ENCODE measurements around the gene ABCB8.
A peak's percentile ranks its signal among the peaks of the same experiment; 100 is the strongest.

ABCB8 gene

DNA sequence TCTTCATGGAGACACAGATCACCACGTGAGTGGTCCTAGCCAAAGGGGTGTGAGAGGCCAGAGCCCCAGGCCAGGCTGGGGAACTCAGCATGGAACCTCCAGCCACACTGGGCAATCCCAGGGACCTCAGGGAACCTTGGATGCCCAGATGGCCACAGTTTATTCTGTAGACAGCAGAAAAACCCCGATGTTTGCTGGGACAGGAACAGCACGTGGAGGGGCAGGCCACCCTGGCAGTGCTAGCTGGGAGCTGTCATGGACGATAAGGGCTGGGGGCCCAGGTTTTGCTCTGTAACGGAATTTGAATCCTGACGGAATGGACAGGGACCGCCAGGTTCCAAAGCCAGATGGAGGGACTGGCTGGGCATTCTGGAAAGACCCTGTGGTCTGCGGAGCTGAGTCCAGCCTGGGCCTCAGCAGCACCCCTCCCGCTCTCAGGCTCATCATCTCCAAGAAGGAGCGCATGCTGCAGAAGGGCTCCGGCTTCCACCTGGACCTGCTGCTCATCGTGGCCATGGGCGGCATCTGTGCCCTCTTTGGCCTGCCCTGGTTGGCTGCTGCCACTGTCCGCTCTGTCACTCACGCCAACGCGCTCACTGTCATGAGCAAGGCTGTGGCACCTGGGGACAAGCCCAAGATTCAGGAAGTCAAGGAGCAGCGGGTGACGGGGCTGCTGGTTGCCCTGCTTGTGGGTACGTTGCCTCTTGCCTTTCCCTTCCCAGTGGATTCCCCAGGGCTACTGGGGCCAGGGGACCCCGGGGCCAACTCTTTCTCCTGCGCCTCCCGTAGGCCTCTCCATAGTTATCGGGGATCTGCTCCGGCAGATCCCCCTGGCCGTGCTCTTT lies 46.8 kb downstream of the ABCB8 start:
- DNase-seq (ENCODE audit: low spot score), result no peak

DNA sequence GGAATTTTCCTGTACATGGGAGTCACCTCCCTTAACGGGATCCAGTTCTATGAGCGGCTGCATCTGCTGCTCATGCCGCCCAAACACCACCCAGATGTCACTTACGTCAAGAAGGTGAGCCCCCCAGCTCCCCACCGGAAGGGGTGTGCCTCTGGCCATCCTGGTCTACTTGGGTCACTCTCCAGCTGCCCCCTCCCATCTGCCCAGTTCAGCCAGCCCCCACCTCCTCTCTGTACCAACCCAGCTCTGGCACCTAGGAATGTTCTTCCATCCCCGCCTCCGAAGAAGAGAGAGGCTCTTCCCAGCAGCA lies 47.4 kb downstream of the ABCB8 start:
- no peak for DNase-seq (ENCODE audit: low spot score)

DNA sequence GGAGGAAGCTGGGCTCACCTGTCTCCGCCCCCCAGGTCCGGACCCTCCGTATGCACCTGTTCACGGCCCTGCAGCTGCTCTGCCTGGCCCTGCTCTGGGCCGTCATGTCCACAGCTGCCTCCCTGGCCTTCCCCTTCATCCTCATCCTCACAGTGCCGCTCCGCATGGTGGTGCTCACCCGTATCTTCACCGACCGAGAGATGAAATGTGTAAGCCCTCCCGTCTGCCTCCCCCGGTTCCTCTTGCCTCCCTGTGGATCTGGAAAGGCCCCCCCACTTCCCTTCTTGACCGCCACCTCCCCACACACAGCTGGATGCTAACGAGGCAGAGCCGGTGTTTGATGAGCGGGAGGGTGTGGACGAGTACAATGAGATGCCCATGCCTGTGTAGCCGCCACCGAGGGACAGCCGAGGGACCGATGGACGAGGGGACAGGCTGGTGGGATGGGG lies 47.8 kb downstream of the ABCB8 start:
- DNase-seq (ENCODE audit: low spot score), result no peak

DNA sequence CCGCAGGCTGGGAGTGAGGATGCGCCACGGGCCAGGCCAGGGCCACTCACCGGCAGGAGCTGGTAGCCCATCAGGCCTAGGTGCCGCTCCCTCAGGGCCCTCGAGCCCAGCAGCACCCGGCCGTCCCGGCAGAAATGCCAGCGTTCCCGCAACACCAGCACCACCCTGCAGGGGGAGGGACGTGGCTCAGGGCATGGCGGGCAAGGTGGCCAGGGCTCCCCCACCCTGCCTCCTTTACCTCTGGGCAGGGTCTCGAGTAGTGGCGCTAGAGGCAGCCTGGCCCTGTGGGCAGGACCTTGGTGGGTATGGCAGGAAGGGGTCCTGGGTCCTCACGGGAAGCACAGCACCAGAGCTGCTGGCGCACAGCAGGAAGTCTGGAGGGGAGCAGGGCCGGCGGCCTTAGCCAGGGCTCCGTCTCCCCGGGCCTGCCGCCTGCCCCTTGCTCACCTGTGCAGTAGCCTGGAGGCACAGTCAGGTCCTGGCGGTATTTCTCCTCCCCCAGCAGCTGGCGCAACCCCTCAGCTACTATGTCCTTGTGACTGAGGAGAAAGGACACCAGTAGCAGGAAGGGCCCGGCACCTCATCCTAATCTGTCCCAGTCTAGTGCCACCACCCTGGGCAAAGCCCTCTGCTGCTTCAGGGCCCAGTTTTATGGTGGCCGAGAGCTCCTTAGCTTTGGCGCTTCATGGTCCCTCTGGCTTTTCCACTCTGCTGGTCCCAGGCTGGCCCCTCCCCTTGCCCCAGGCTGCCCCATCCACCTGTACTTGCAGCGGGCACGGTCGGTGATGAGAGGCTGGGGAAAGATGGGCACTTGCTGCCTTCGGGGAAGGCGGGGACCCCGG lies 48.8 kb downstream of the ABCB8 start:
- peak; percentile 54 for DNase-seq (ENCODE audit: low spot score)

DNA sequence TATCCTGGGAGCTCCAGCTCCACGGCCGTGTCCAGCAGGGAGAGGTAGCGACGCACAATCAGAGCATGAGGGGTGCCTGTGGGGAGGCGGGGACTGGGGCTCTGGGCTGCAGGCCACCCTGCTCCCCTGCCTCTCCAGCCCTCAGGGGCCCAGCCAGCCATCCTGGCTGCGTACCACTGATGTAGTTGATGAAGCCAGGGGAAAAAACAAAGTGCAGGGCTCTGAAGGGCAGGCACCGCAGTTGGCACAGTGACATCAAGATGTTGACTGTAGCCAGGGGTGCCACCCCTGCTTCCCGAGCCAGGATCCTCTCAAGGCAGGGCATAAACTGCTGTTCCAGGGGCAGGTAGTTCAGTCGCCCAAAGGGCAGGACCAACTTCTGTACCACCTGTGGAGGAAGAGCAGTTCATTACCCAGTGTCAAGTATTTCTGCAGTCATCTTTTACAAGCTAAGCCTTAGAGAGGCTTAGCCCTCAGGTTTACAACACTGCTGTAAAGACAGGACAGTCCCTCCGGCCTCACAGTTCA lies 49.5 kb downstream of the ABCB8 start:
- no peak for DNase-seq (ENCODE audit: low spot score)

DNA sequence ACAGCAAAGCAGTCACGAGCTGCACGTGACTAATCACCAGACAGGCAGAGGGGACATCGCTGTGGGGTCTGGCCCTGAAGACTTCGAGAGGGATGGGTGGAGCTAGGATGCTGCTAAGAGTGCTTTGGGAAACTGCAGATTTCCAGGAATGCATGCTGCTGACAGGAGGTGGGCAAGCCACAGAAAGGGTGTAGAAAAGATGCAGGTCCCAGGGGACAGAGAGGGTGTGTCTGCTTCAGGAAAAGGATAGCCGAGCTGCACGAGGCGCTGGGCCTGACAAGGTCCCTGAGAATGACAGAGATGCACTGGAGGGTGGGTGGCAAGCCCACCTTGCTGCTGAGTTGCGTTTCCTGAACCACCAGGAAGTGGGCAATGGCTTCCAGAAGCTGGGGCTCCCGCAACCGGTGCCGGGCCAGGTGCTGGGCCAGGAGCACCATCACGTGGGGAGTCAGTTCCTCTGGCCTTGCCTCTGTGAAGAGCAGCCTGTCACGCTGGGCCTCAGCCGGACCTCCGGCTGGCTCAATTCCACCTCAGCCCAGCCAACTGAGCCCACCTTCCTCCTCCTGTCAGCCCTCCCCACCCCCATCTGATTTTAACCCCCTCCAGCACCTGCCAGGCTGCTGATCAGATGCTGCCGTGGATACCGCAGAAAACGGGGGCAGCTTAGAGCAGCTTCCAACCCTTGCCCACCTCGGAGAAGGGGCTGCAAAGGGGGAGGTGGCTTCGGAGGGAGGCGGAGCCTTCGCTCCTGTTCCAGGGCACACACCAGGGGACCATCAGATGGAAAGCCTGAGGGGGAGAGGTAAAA lies 50.2 kb downstream of the ABCB8 start:
- peak; percentile 35 for DNase-seq (ENCODE audit: low spot score)

DNA sequence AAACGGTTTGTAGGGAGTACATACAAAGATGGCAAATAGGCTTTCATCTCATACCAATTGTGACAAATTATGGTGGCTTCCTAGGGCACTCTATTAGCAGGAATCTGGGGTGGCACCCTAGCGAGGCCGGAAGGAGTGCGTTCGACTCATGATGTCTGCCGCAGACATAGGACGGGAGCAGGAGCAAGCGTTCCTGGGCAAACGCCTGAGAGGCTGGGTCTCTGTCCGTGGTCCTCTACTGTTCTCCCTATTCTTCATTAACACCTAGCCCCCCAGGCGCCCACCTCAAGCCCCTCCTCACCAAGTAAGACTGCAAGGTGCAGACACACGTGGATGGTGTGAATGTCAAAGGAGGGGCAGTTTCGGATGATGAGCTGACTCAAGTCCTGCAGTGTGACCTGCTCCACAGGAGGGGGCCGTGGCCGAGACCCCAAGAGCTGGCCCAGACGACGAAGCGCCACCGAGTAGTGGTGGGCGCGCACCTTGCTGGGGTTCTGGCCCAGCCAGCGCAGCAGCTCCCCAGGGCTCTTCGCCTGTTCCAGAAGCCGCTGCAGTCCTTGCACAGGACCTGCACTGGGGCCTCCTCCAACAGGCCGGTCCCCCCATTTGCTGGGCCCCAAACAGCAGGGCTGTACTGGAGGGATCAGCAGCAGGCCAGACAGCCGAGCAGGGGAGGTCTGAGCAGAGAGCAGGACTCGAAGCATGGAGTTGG lies 51.1 kb downstream of the ABCB8 start:
- no peak for DNase-seq (ENCODE audit: low spot score)

DNA sequence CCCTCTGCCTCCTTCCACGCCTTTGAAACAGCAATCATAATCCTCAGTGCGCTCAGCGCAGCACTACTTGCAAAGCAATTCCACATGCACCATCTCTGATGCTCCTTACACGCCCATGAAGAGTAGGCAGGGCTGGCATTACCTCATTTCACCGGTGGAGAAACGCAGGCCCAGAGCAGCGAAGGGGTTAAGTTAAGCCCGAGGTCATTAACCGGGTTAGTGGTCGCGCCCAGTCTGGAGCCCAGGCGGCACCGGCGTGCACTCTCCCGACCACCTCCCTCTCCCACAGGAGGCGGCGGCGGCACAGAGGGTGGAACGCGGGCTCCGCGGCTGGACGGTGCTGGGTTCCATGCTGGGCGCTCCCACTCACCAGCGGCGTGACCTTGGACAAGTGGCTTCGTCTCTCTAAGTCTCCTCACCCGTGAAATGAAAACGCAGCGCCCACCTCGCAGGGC lies 51.8 kb downstream of the ABCB8 start:
- peak; percentile 36 for DNase-seq (ENCODE audit: low spot score)

DNA sequence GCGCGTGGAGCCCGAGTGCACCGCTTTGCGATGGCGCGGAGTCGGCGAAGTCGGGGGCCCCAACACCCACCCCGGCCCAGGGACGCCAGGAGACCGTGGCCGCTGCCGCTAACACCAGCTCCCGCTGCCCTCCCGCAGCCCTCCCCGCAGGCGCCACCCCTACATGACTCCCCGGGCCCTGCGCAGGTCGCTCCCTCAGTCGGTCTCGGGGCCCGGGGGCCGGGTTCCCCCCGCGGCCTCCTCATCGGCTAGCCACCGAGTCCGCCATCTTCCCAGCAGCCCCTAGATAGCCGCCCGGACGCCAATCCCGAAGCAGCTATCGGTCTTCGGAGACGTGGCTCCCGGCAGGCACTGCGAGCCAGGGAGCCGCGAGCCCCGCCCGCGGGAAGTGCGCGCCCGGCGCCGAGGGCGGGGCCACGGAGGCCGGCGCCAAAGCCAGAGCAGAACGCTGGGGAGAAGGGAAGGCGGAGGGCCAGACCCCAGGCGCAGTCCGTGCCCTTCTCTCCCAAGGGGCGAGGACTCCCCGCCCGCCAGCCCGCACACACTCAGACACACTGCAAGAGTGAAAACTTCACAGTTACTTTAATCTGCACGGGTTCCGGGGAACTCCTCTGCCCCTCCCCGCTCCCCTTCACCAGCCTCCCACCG lies 52.4 kb downstream of the ABCB8 start, which contains the start of gene FASTK:
Gene FASTK (minus strand): TSS at position 288 of the 648 bp plus-strand sequence. CDS start 43 bp downstream, at position 245.
- DNase-seq (ENCODE audit: low spot score), result peak; percentile 97

DNA sequence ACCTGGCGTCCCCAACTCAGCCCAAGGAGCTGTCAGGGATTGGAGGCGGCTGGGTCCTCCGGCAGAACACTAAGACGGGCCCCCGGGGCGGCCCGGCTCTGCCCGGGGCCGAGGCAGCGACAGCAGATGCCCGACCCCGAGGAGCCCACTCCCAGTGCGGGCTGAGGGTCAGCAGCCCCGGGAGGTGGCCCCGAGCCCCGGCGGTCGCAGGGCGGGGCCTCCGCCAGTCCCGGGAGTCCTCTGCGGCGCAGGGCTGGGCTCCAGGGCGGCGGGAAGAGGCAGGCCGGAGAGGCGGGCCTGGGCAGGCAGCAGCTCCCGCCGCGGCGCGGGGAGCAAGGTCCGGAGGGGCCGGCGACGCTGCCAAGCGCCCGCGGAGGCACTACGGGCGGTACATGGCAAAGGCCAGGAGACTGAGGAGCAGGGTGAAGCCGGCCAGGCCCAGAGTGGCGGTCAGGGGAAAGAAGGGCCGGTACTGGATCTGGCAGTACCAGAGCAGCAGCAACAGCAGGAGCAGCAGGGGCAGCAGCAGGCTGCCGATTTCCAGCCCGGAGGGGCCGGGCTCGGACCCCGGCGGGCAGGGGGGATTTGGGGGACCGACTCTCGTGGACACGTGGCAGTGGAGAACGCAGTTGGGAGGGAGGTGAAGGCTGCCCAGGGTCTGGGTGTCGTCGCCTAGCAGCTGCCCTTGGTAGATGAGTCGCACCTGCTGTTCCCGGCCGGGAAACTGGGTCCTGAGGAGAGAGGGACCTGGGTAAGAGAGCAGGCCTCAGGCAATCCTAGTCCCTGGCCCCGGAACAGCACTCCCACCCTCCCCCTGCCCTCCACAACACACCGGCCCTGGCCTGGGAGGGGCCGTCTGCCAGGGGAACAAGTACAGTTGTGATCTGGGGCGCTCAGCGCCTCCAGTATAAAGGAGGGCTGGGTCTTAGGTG lies 53.2 kb downstream of the ABCB8 start:
- DNase-seq (ENCODE audit: low spot score), result peak; percentile 52

DNA sequence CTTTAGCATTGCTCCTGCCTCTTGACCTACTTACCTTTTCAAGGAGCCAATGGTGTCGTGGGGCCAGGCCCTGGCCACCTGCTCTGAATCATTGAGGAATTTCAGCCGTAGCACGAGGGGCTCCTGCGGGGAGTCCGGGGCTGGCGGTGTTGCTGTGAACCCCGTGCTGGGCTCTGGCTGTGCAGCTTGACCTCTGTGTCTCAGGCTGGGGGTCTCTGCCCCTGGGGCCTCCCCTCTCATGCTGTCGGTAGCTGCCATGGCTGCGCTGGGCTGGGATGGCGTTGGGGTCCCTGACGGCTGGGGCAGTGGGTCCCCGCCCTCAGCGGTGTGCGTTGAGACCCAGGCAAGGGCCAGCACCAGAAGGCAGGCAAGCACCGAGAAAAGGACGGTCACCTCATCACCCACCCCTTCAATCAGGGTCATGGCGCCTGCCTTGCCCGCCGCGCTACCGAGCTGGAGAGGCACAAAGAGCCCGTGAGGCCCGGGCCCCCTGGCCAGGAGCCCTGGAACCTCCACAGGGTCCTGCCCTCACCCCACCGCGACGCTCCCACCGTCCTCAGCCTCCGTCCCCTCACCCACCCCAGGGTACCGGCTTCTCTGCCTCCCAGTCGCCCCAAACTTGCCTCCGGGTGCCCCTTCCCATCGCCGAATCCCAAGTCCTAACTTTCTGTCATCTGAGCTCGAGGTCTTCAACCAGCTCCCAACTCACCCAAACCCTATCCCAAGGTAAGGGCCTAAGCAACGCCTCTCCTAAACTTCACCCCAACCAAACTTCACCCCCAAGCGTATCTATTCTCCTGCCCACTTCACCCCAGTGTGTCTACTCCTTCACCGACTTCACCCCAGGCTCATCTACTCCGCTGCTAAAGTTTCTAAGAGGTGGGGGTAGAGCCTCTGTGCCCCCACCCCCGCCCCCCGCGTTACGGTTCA lies 54.2 kb downstream of the ABCB8 start:
- DNase-seq (ENCODE audit: low spot score), result no peak

DNA sequence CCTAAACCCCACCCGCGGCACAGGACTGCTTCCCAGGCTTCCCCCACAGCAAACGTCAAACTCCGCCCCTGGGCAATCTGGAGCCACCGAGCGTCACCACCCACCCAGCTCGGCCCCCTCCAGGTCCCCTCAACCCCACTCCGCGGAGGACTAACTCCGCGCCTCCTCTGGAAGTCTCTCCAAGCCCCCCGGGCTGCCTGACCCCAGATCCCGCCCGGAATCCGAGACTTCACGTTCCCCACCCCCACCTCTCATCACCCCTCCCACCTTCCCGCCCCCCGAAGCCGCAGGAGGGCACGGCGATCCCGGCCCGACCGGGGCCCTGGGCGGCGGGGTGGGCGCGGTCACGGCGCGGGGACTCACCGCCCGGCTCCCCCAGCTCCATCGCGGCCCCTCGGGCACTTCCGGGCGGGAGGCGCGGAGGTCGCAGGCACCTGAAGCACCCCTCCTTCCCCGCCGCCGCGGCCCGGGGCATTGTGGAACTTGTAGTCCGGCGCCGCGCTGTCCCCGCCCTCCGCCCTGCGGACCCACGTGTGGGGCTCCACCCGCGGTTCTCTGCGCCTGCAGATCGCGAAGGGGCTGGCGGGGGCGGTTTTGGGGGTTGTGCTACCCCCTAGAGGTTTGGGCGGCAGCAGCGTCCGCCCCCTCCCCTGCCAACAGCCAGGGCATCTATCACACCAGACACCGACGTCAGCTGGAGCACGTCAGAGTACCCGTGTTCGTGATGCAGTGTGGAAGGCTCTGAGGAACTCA lies 55.0 kb downstream of the ABCB8 start, which contains the start of gene TMUB1:
Gene TMUB1 (minus strand): TSS at position 423 of the 753 bp plus-strand sequence. CDS start 930 bp downstream, outside the sequence.
- peak; percentile 81 for DNase-seq (ENCODE audit: low spot score)

DNA sequence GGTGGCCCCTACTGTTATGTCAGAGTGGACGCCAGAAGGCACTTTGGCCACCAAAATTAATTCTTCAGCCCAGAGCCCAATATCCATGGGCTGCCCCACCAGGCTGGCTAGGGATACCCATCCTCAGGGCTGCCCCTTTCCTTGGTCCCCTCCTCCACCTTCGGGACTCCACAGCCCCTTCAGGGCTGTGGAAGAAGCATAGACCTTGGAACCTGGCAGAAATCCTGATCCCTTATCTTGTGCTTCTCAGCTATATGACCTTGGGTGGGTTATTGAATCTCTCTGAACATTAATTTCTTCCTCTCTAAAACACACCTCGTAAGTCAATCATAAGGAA lies 55.5 kb downstream of the ABCB8 start:
- DNase-seq (ENCODE audit: low spot score), result no peak

DNA sequence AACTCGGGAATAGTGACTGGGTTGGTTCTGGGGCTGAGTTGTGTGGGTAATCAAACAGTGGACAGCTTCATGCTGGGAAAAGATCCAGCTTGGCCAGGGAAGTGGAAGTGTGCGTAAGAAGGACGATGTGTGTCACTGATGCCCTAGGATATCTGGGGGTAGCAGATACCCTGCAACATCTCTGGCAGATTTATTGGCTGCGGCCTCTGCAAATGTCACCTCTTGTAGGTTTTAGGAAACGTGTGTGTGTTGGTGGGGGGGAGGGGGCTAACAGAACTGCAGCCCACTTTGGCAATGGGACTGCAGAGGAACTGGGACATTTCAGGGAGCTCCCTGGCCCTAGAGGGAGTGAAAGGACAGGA lies 57.1 kb downstream of the ABCB8 start:
- no peak for DNase-seq (ENCODE audit: low spot score)

DNA sequence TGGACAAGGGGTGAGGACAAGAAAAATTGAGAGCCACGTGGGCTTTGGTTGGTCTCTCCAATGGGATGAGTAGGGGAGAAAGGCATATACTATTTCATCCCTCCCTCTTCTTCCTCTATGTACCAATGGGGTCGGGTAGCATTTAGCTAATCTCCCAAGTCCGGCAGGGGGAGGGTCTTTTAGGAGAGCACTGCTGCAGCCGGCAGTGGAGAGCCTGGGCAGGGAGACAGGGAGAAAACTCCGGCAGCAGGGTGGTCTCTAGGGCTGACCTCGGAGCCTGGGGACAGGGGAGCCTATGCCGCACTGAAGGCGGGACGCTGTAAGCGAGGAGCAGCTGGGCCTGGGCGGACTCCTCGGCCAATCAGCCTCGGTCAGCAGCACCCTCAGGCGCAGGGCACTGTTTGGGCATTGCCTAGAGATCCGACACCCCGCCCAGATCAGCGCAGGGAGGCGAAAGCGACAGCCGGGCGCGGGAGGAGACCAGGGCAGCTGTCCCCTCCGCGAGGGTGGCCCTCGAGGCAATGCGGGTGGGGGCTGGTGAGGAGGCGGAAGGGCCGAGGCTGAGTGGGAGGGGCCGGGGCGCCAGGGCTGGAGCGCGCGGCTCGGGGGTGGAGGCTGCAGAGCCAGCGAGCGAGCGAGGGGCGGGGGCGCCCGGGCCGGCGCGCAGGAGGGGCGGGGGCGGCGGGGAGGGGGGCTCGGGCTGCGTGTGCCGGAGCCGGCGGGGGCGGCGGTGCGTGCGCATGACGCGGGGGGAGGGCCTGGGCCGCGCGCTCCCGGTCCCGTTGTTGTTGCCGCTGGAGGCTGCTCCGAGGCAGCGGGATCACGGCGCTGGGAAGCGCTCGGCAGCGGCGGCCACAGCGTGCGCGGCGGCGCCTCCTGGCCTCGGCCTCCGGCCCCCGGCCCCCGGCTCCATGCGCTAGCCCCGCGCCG lies 57.7 kb downstream of the ABCB8 start, which contains the start of gene AGAP3:
Gene AGAP3 (plus strand): TSS at position 785 of the 930 bp plus-strand sequence. CDS start 267 bp downstream, outside the sequence.
- peak; percentile 96 for DNase-seq (ENCODE audit: low spot score)

DNA sequence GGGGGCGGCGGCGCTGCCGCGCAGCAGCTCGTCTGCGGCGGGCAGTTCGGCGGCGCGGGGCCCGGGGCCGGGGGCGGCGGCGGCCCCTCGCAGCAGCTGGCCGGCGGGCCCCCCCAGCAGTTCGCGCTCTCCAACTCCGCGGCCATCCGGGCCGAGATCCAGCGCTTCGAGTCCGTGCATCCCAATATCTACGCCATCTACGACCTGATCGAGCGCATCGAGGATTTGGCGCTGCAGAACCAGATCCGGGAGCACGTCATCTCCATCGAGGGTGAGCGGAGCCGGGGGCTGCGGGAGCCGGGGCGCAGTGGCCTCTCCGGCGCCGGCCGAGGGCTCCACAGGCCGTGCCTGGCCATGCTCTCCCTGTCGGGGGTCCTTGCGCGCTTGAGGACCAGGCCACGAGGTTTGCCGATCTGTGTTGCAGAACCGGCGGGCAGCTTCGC lies 58.6 kb downstream of the ABCB8 start:
- DNase-seq (ENCODE audit: low spot score), result peak; percentile 53
